Psoas muscle (tissue), 8 donors: ENCODE data around the gene DDX24. TPM values are rescaled to one million over a fixed set of nuclear protein-coding genes. Genes with fewer than 3 reads are reported as not detected.
A peak's percentile ranks its signal among the peaks of the same experiment; 100 is the strongest.

Experiments
- ATAC-seq, 4 donors: fragments of 200-7000 bp; cut with Tn5 transposase; one replicate each; pipeline ENCODE4 v1.9.1; 2020; ENCODE audit warnings: moderate library complexity in 3 of 4, mild to moderate bottlenecking in 2 of 4
- DNase-seq, 2 donors: peaks; one replicate each; pipeline ENCODE4 v3.0.0-alpha.2; 2020
- H3K27ac ChIP-seq: fragments of 200-600 bp; one replicate; pipeline ENCODE4 v1.8.0; 2022
- H3K27me3 ChIP-seq, 3 donors: fragments of 200-600 bp in 1 of 3; one replicate each; pipeline versions ENCODE4 v1.6.1 to v1.8.0; 2013 to 2022; ENCODE audit warnings: low read length in 2 of 3, mild to moderate bottlenecking in 2 of 3, moderate library complexity in 1 of 3; ENCODE audit not compliant: insufficient read depth in 3 of 3
- H3K36me3 ChIP-seq, 2 donors: fragments of 200-600 bp in 1 of 2; one replicate each; pipeline versions ENCODE4 v1.6.1 to v1.8.0; 2013 to 2022; ENCODE audit warnings: low read depth in 1 of 2, mild to moderate bottlenecking in 1 of 2, moderate library complexity in 1 of 2; ENCODE audit not compliant: insufficient read depth in 1 of 2
- H3K4me1 ChIP-seq: fragments of 200-600 bp; one replicate; pipeline ENCODE4 v1.8.0; 2022
- H3K4me3 ChIP-seq: fragments of 200-600 bp; one replicate; pipeline ENCODE4 v1.8.0; 2022; ENCODE audit warnings: mild to moderate bottlenecking
- H3K9me3 ChIP-seq: fragments of 200-600 bp; one replicate; pipeline ENCODE4 v1.8.0; 2022
- CTCF ChIP-seq: fragments of 200-600 bp; IDR thresholded peaks from one replicate; pipeline ENCODE4 v1.8.0; 2022; ENCODE audit warnings: antibody characterized with exemption
- WGBS, 3 donors: extraction: QIAGEN DNeasy Blood & Tissue Kit; methylation state at CpG; one replicate each; pipeline versions ENCODE4 v1.1.6 to v1.1.7; 2013; 5-methylcytosine and 5-hydroxymethylcytosine counted together
- intact Hi-C, 2 donors: fragments of 100-400 bp; cut with DNase I; formaldehyde crosslinking; loops; one replicate each; pipeline versions ENCODE4 v1.11.0 to v1.14.2; 2022
- polyA plus RNA-seq, 3 donors: library from polyadenylated mRNA; stranded (reverse); fragments of 200-250 nt; gene quantifications; one replicate each; pipeline ENCODE4 v1.2.3, GENCODE V29; 2013
- total RNA-seq, 4 donors: library from RNA; stranded (reverse); fragmentation: NEBNext Ultra II Directional in 2 of 4; extraction: Animal tissue kit (Norgen Biotek cat#: 25700) in 2 of 4; gene quantifications; one replicate each; pipeline versions ENCODE4 v1.2.1 to v1.2.4, GENCODE V29; 2021 to 2023
- donor health status: healthy with polysubstance abuse.
- donor health status: DM: no; HTN: no; CAD: no; lungs with moderate emphysema.
- donor health status: Bipolar disorder and iron deficiency.
- donor health status: healthy.
- donor health status: DM: yes; HTN: yes; CAD: no.
- donor health status: DM: no; HTN: no; CAD: no.
- donor health status: DM: no; HTN: no; CAD: no.
- donor health status: DM: yes; HTN: yes; CAD: no.

The DDX24 gene
- total and polyA plus RNA-seq, 7 donors, result 66.5 to 190 (median 145) TPM

GRCh38 chr14:94111276-94112095, 30.5 kb upstream of the DDX24 start:
- no peak for TF ChIP-seq CTCF
- Histone ChIP-seq H3K4me3 (peak overlapping the region; percentile 54), H3K9me3 (no peaks in the 10 kb centered on the region), H3K36me3 (no peaks in the 10 kb centered on the region), H3K27me3 (no peaks in the 10 kb centered on the region), H3K27ac (peak overlapping the region; percentile 67), H3K4me1 (no peaks in the 10 kb centered on the region)
- intact Hi-C loops, result no loop called here
- 70 to 74% (median 72%) methylated on average over 18 to 20 of the region's 20 CpGs for WGBS, 3 donors
- ATAC-seq, result no peak
- no peak for DNase-seq

- Histone ChIP-seq H3K27me3 (no peaks in the 10 kb centered on the region), H3K4me1 (no peaks in the 10 kb centered on the region), H3K36me3 (no peaks in the 10 kb centered on the region), H3K9me3 (no peaks in the 10 kb centered on the region), H3K27ac (peak within 1 kb of the TSS; percentile 67), H3K4me3 (peak within 1 kb of the TSS; percentile 54)
- TF ChIP-seq CTCF, result no peak
- DNase-seq, result peak in 1 of 2 donors; percentile 54
- peak in 3 of 4 donors; percentile 49 to 69 (median 64) for ATAC-seq
- intact Hi-C loops, result no loop called here
- WGBS, 3 donors, result 65 to 66% (median 65%) methylated on average over 14 of the region's 14 CpGs
Measured at GRCh38 chr14:94110552-94111181, 29.7 kb upstream of the DDX24 start, which contains the start of gene IFI27. Gene IFI27, plus strand, starts transcription at chr14:94110736.

GRCh38 chr14:94109915-94110250, 28.9 kb upstream of the DDX24 start:
- intact Hi-C loops, result no loop called here
- ATAC-seq (no peak), DNase-seq (no peak)
- Histone ChIP-seq H3K4me1 (no peaks in the 10 kb centered on the region), H3K27me3 (no peaks in the 10 kb centered on the region), H3K9me3 (no peaks in the 10 kb centered on the region), H3K27ac (peak overlapping the region; percentile 32), H3K4me3 (peak overlapping the region; percentile 54), H3K36me3 (no peaks in the 10 kb centered on the region)
- no peak for TF ChIP-seq CTCF
- WGBS, 3 donors, result 79 to 94% (median 87%) methylated on average over 2 of the region's 2 CpGs

GRCh38 chr14:94104731-94105130, 23.7 kb upstream of the DDX24 start:
- TF ChIP-seq CTCF, result no peak
- DNase-seq, result no peak
- Histone ChIP-seq H3K4me3 (no peak overlapping the region), H3K27ac (no peak overlapping the region), H3K4me1 (no peaks in the 10 kb centered on the region), H3K27me3 (no peaks in the 10 kb centered on the region), H3K36me3 (no peaks in the 10 kb centered on the region), H3K9me3 (no peaks in the 10 kb centered on the region)
- no peak for ATAC-seq
- 72 to 84% (median 82%) methylated on average over 10 of the region's 10 CpGs for WGBS, 3 donors
- intact Hi-C loops, result no loop called here
